ENCODE data around the gene KISS1R. TPM values are rescaled to one million over a fixed set of nuclear protein-coding genes. Genes with fewer than 3 reads are reported as not detected.
A peak's percentile ranks its signal among the peaks of the same experiment; 100 is the strongest.

Gene KISS1R
- total RNA-seq, 1 experiment from 2014 or later = not detected

GRCh38 chr19:927780-928401 is 10.8 kb downstream of the KISS1R start:
- Mint-ChIP-seq H3K27ac (ENCODE audit: low read depth, unreplicated experiment) (no peak overlapping the region), H3K4me1 (ENCODE audit: insufficient read depth, unreplicated experiment) (peaks cover 10% of the 10 kb centered on the region), H3K36me3 (ENCODE audit: insufficient read depth, unreplicated experiment) (peaks cover 21% of the 10 kb centered on the region), H3K9me3 (ENCODE audit: unreplicated experiment) (no peaks in the 10 kb centered on the region), H3K27me3 (ENCODE audit: insufficient read depth, unreplicated experiment) (no peaks in the 10 kb centered on the region), H3K4me3 (ENCODE audit: unreplicated experiment) (peak overlapping the region; percentile 73)
- no peak for TF ChIP-seq CTCF (IDR thresholded peaks at IDR 0.05; ENCODE audit: unreplicated experiment)
- no TSS peak for BruUV-seq (replicated peaks)
- ChIA-PET CTCF (interaction anchor here (0.6 to 0.9 kb wide), 2 partner anchors 62 to 180 kb away, joined by 3 read pairs; no protein-coding TSS in a partner anchor), POLR2A (no interaction called here)
- intact Hi-C loops (cut with micrococcal nuclease) = no loop called here
- no peak for DNase-seq (ENCODE audit: unreplicated experiment)

- ChIA-PET POLR2A (no interaction called here), CTCF (interaction anchor here (0.6 to 0.9 kb wide), 2 partner anchors 62 to 181 kb away, joined by 3 read pairs; no protein-coding TSS in a partner anchor)
- Mint-ChIP-seq H3K27me3 (ENCODE audit: insufficient read depth, unreplicated experiment) (no peaks in the 10 kb centered on the region), H3K36me3 (ENCODE audit: insufficient read depth, unreplicated experiment) (peaks cover 21% of the 10 kb centered on the region), H3K9me3 (ENCODE audit: unreplicated experiment) (no peaks in the 10 kb centered on the region), H3K4me1 (ENCODE audit: insufficient read depth, unreplicated experiment) (peaks cover 16% of the 10 kb centered on the region), H3K27ac (ENCODE audit: low read depth, unreplicated experiment) (no peak overlapping the region), H3K4me3 (ENCODE audit: unreplicated experiment) (no peak overlapping the region)
- no peak for TF ChIP-seq CTCF (IDR thresholded peaks at IDR 0.05; ENCODE audit: unreplicated experiment)
- intact Hi-C loops (cut with micrococcal nuclease) = no loop called here
- no TSS peak for BruUV-seq (replicated peaks)
- no peak for DNase-seq (ENCODE audit: unreplicated experiment)
These were observed 11.5 kb downstream of the KISS1R start for GRCh38 chr19:928471-929202.

GRCh38 chr19:929203-929890 is 12.2 kb downstream of the KISS1R start:
- no peak overlapping the region for H3K4me3 Mint-ChIP-seq (ENCODE audit: unreplicated experiment)
- CTCF ChIA-PET = interaction anchor here (0.8 kb wide), 1 partner anchor 54 kb away, joined by 3 read pairs; no protein-coding TSS in a partner anchor
- no peaks in the 10 kb centered on the region for H3K27me3 Mint-ChIP-seq (ENCODE audit: insufficient read depth, unreplicated experiment)
- BruUV-seq (replicated peaks) = no TSS peak
- H3K27ac Mint-ChIP-seq (ENCODE audit: low read depth, unreplicated experiment) = no peak overlapping the region
- DNase-seq (ENCODE audit: unreplicated experiment) = no peak
- POLR2A ChIA-PET = no interaction called here
- intact Hi-C loops (cut with micrococcal nuclease) = no loop called here
- H3K4me1 Mint-ChIP-seq (ENCODE audit: insufficient read depth, unreplicated experiment) = peaks cover 18% of the 10 kb centered on the region
- TF ChIP-seq CTCF (IDR thresholded peaks at IDR 0.05; ENCODE audit: unreplicated experiment) = no peak
- no peaks in the 10 kb centered on the region for H3K9me3 Mint-ChIP-seq (ENCODE audit: unreplicated experiment)
- peaks cover 21% of the 10 kb centered on the region for H3K36me3 Mint-ChIP-seq (ENCODE audit: insufficient read depth, unreplicated experiment)

- ChIA-PET POLR2A (interaction anchor here (0.7 kb wide), 1 partner anchor 9 kb away, joined by 3 read pairs; no protein-coding TSS in a partner anchor), CTCF (interaction anchor here (0.8 kb wide), 1 partner anchor 54 kb away, joined by 3 read pairs; no protein-coding TSS in a partner anchor)
- peaks cover 18% of the 10 kb centered on the region for H3K4me1 Mint-ChIP-seq (ENCODE audit: insufficient read depth, unreplicated experiment)
- peaks cover 21% of the 10 kb centered on the region for H3K36me3 Mint-ChIP-seq (ENCODE audit: insufficient read depth, unreplicated experiment)
- DNase-seq (ENCODE audit: unreplicated experiment) = no peak
- no peaks in the 10 kb centered on the region for H3K9me3 Mint-ChIP-seq (ENCODE audit: unreplicated experiment)
- H3K27me3 Mint-ChIP-seq (ENCODE audit: insufficient read depth, unreplicated experiment) = no peaks in the 10 kb centered on the region
- H3K27ac Mint-ChIP-seq (ENCODE audit: low read depth, unreplicated experiment) = no peak overlapping the region
- H3K4me3 Mint-ChIP-seq (ENCODE audit: unreplicated experiment) = no peak overlapping the region
- TF ChIP-seq CTCF (IDR thresholded peaks at IDR 0.05; ENCODE audit: unreplicated experiment) = no peak
- intact Hi-C loops (cut with micrococcal nuclease) = no loop called here
- no TSS peak for BruUV-seq (replicated peaks)
These were observed 12.7 kb downstream of the KISS1R start for GRCh38 chr19:929891-930258.
